ENCODE data around the gene PCNX2. TPM values are rescaled to one million over a fixed set of nuclear protein-coding genes. Genes with fewer than 3 reads are reported as not detected.

The PCNX2 gene
- total RNA-seq, 1 experiment from 2014 or later: 63.4 TPM

DNA sequence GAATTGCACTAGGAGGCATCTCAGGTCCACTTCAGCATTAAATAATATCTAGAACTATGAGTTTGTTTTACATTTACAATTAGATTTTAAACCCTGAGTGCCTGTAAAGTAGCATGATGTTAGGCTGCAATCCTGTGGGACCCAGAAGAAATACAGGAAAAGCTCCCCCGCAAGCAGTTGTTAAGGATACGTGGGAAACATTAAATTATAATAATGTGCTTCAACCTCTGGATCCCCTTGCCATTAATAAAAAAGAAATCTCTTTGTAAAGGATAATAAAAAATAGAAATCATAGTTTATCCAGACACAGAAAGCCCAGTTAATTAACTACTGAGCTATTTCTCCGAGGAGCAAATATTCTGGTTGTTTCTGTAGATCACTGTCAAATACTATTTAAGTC lies 106.0 kb downstream of the PCNX2 start:
- Mint-ChIP-seq H3K27ac (ENCODE audit: unreplicated experiment) (no peak overlapping the region), H3K4me3 (ENCODE audit: low read depth, unreplicated experiment) (no peak overlapping the region), H3K36me3 (ENCODE audit: insufficient read depth, unreplicated experiment) (peaks cover 7% of the 10 kb centered on the region), H3K4me1 (ENCODE audit: low read depth, unreplicated experiment) (no peaks in the 10 kb centered on the region), H3K27me3 (ENCODE audit: unreplicated experiment) (no peaks in the 10 kb centered on the region), H3K9me3 (ENCODE audit: low read depth, unreplicated experiment) (no peaks in the 10 kb centered on the region)
- CTCF ChIA-PET: no interaction called here
- no TSS peak for BruUV-seq (replicated peaks)
- DNase-seq: no peak
- intact Hi-C loops (cut with micrococcal nuclease; ENCODE audit: unreplicated experiment): no loop called here
- TF ChIP-seq, protein P1, sequence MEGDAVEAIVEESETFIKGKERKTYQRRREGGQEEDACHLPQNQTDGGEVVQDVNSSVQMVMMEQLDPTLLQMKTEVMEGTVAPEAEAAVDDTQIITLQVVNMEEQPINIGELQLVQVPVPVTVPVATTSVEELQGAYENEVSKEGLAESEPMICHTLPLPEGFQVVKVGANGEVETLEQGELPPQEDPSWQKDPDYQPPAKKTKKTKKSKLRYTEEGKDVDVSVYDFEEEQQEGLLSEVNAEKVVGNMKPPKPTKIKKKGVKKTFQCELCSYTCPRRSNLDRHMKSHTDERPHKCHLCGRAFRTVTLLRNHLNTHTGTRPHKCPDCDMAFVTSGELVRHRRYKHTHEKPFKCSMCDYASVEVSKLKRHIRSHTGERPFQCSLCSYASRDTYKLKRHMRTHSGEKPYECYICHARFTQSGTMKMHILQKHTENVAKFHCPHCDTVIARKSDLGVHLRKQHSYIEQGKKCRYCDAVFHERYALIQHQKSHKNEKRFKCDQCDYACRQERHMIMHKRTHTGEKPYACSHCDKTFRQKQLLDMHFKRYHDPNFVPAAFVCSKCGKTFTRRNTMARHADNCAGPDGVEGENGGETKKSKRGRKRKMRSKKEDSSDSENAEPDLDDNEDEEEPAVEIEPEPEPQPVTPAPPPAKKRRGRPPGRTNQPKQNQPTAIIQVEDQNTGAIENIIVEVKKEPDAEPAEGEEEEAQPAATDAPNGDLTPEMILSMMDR (IDR thresholded peaks at IDR 0.05; ENCODE audit: unreplicated experiment): no peak

- Mint-ChIP-seq H3K9me3 (ENCODE audit: low read depth, unreplicated experiment) (no peaks in the 10 kb centered on the region), H3K27ac (ENCODE audit: unreplicated experiment) (no peak overlapping the region), H3K36me3 (ENCODE audit: insufficient read depth, unreplicated experiment) (peaks cover 2% of the 10 kb centered on the region), H3K4me1 (ENCODE audit: low read depth, unreplicated experiment) (no peaks in the 10 kb centered on the region), H3K4me3 (ENCODE audit: low read depth, unreplicated experiment) (no peak overlapping the region), H3K27me3 (ENCODE audit: unreplicated experiment) (no peaks in the 10 kb centered on the region)
- intact Hi-C loops (cut with micrococcal nuclease; ENCODE audit: unreplicated experiment): no loop called here
- TF ChIP-seq, protein P1 (IDR thresholded peaks at IDR 0.05; ENCODE audit: unreplicated experiment): no peak
- DNase-seq: no peak
- CTCF ChIA-PET: no interaction called here
- BruUV-seq (replicated peaks): no TSS peak
These were observed 107.5 kb downstream of the PCNX2 start for GRCh38 chr1:233188061-233188460.

DNA sequence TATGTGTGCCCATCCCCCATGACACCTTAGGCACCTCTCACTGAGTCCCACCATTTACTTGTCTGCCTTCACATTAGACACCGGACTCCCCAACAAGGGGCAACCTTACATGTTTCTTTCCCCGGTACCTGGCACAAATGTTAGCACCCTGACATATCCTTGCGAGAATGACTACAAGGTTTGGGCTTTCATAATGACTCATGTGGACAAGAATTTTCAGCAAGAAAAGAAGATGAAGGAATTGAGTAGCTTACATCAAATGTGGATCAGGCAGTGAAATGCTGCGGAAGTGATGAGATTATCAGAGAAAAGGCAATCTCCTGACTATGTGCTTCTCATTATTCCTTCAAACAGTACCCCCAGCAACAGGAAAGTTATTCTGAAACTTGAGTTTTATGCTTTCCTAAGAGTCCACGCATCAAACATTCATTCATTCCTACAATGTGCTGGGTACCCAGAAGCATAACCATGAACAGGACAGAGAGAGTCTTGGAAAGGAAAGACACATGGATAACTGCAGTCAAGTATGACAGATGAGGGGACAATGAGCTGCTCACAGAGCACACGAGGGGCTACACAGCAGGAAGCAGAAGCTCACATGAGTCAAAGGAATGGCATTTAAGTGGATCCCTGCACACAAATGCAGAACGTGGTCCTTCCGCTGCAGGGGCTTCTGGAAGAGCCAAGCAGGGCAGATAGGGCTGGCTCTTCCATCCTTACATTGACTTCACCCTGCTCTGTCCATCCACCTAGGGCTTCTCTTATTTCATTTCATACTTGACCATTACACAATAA lies 112.1 kb downstream of the PCNX2 start:
- CTCF ChIA-PET: no interaction called here
- H3K27ac Mint-ChIP-seq (ENCODE audit: unreplicated experiment): no peak overlapping the region

GRCh38 chr1:233182587-233182986 lies 112.9 kb downstream of the PCNX2 start:
- H3K4me3 Mint-ChIP-seq (ENCODE audit: low read depth, unreplicated experiment): no peak overlapping the region
- TF ChIP-seq, protein P1 (IDR thresholded peaks at IDR 0.05; ENCODE audit: unreplicated experiment): no peak
- no peak overlapping the region for H3K27ac Mint-ChIP-seq (ENCODE audit: unreplicated experiment)
- intact Hi-C loops (cut with micrococcal nuclease; ENCODE audit: unreplicated experiment): no loop called here
- BruUV-seq (replicated peaks): no TSS peak
- H3K9me3 Mint-ChIP-seq (ENCODE audit: low read depth, unreplicated experiment): no peaks in the 10 kb centered on the region
- no peaks in the 10 kb centered on the region for H3K27me3 Mint-ChIP-seq (ENCODE audit: unreplicated experiment)
- no peaks in the 10 kb centered on the region for H3K4me1 Mint-ChIP-seq (ENCODE audit: low read depth, unreplicated experiment)
- CTCF ChIA-PET: no interaction called here
- H3K36me3 Mint-ChIP-seq (ENCODE audit: insufficient read depth, unreplicated experiment): peaks cover 9% of the 10 kb centered on the region
- no peak for DNase-seq

More for the DNA sequence above, 112.1 kb downstream of the PCNX2 start:
- DNase-seq: no peak
- BruUV-seq (replicated peaks): no TSS peak
- Mint-ChIP-seq H3K36me3 (ENCODE audit: insufficient read depth, unreplicated experiment) (peaks cover 9% of the 10 kb centered on the region), H3K9me3 (ENCODE audit: low read depth, unreplicated experiment) (no peaks in the 10 kb centered on the region), H3K27me3 (ENCODE audit: unreplicated experiment) (no peaks in the 10 kb centered on the region), H3K4me3 (ENCODE audit: low read depth, unreplicated experiment) (no peak overlapping the region), H3K4me1 (ENCODE audit: low read depth, unreplicated experiment) (no peaks in the 10 kb centered on the region)
- intact Hi-C loops (cut with micrococcal nuclease; ENCODE audit: unreplicated experiment): no loop called here
- TF ChIP-seq, protein P1 (IDR thresholded peaks at IDR 0.05; ENCODE audit: unreplicated experiment): no peak

All from Calu3 (cell line).